ENCODE data around the gene NUAK1. TPM values are rescaled to one million over a fixed set of nuclear protein-coding genes. Genes with fewer than 3 reads are reported as not detected.
"Not testable (repeated sequence)": the region's sequence is repeated elsewhere in the genome, so short reads cannot be mapped to it uniquely, and the experiment has no call there.

The NUAK1 gene
- total and polyA plus RNA-seq, 3 experiments from 2014 or later, result 0.16 TPM; not detected in 2

DNA sequence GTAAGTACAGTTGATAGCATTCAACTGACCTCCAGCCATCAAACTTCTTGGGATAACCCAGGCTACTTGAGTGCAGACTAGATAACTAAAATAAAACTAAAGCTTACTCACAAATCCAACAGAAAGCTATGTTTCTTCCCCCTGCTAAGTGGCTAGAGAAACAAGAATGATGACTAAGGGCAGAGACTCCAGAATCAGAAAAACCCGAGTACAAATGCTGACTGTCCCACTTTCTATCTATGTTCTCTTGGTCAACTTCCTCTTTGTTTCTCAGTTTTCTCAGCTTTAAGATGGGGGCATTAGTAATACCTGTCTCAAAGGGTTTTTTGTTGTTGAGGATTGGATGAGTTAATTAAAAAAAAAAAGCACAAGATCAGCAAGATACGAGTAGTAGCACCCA lies 6.1 kb upstream of the NUAK1 start:
- Mint-ChIP-seq H3K4me3 (no peak overlapping the region), H3K27ac (no peak overlapping the region), H3K27me3 (peaks cover 19 to 77% of the 10 kb centered on the region in 2 donors), H3K36me3 (no peaks in the 10 kb centered on the region), H3K4me1 (peaks cover 3 to 5% (median 5%) of the 10 kb centered on the region in 3 donors), H3K9me3 (peaks cover 0 to 2% (median 0%) of the 10 kb centered on the region in 5 donors)
- no peak for DNase-seq
- no peak overlapping the region for H3K4me3 ChIP-seq (ENCODE audit: low read length)
- H3K9me3 ChIP-seq (ENCODE audit: low read length), result no peaks in the 10 kb centered on the region
- H3K27me3 ChIP-seq (ENCODE audit: insufficient read depth, low read length, poor library complexity, severe bottlenecking), result peaks cover 10% of the 10 kb centered on the region
- CTCF ChIA-PET, result interaction anchor here (1.0 kb wide), 1 partner anchor 8 kb away, joined by 4 read pairs; no protein-coding TSS in a partner anchor
- POLR2A ChIA-PET, result no interaction called here
- no peaks in the 10 kb centered on the region for H3K36me3 ChIP-seq (ENCODE audit: insufficient read depth, low read length)
- no peaks in the 10 kb centered on the region for H3K4me1 ChIP-seq (ENCODE audit: insufficient read depth, low read length)
- no peak overlapping the region for H3K27ac ChIP-seq (ENCODE audit: low read depth, low read length)

- H3K9me3 ChIP-seq (ENCODE audit: low read length), result no peaks in the 10 kb centered on the region
Observed at GRCh38 chr12:106142591-106143261, 4.0 kb upstream of the NUAK1 start.

GRCh38 chr12:106141920-106142319 lies 3.2 kb upstream of the NUAK1 start:
- H3K27ac ChIP-seq (ENCODE audit: low read depth, low read length); H3K9me3 Mint-ChIP-seq; DNase-seq; H3K36me3 Mint-ChIP-seq; H3K4me1 ChIP-seq (ENCODE audit: insufficient read depth, low read length); H3K9me3 ChIP-seq (ENCODE audit: low read length); POLR2A ChIA-PET; H3K36me3 ChIP-seq (ENCODE audit: insufficient read depth, low read length); H3K4me3 ChIP-seq (ENCODE audit: low read length): not testable (repeated sequence)
- CTCF ChIA-PET, result interaction anchor here (1.1 kb wide), 1 partner anchor 722 kb away, joined by 3 read pairs; no protein-coding TSS in a partner anchor
- H3K4me1 Mint-ChIP-seq, result peaks cover 9 to 17% (median 12%) of the 10 kb centered on the region in 3 donors
- H3K27me3 ChIP-seq (ENCODE audit: insufficient read depth, low read length, poor library complexity, severe bottlenecking), result peaks cover 24% of the 10 kb centered on the region
- H3K27ac Mint-ChIP-seq, result peak overlapping the region in 1 of 8 donors; percentile 24
- H3K27me3 Mint-ChIP-seq, result peaks cover 30 to 73% of the 10 kb centered on the region in 2 donors
- H3K4me3 Mint-ChIP-seq, result peak overlapping the region in 1 of 7 donors; percentile 43

More at GRCh38 chr12:106142591-106143261, 4.0 kb upstream of the NUAK1 start:
- ChIA-PET POLR2A (no interaction called here), CTCF (interaction anchor here (1.1 kb wide), 1 partner anchor 722 kb away, joined by 3 read pairs; no protein-coding TSS in a partner anchor)
- H3K27me3 Mint-ChIP-seq, result peaks cover 23 to 67% of the 10 kb centered on the region in 2 donors
- H3K36me3 Mint-ChIP-seq, result no peaks in the 10 kb centered on the region
- Histone ChIP-seq H3K4me3 (ENCODE audit: low read length) (no peak overlapping the region), H3K36me3 (ENCODE audit: insufficient read depth, low read length) (no peaks in the 10 kb centered on the region), H3K27me3 (ENCODE audit: insufficient read depth, low read length, poor library complexity, severe bottlenecking) (peaks cover 16% of the 10 kb centered on the region), H3K4me1 (ENCODE audit: insufficient read depth, low read length) (no peaks in the 10 kb centered on the region), H3K27ac (ENCODE audit: low read depth, low read length) (no peak overlapping the region)
- H3K4me3 Mint-ChIP-seq, result no peak overlapping the region
- DNase-seq, result no peak
- no peak overlapping the region for H3K27ac Mint-ChIP-seq
- H3K9me3 Mint-ChIP-seq, result peaks cover 0 to 2% (median 0%) of the 10 kb centered on the region in 5 donors
- H3K4me1 Mint-ChIP-seq, result peaks cover 8 to 10% (median 10%) of the 10 kb centered on the region in 3 donors

DNA sequence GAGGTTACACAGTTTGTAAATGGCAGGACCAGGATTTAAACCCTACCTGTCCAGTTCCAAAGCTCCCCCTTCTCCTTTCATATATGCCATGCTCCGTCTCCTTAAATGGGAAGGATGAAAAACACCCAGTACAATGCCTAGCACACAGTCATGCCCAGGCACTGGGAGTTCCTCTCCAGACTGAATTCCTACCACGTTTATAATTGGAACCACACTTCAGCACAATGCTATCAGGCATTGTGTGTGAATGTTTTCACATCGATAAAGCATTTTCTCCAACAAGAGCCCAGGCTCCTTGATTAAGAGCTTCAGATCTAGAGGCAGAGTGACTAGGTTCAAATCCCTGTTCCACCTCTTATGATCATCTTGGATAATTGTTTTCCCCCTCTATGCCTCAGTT lies 2.7 kb upstream of the NUAK1 start:
- H3K27me3 ChIP-seq (ENCODE audit: insufficient read depth, low read length, poor library complexity, severe bottlenecking), result peaks cover 27% of the 10 kb centered on the region
- POLR2A ChIA-PET, result no interaction called here
- no peaks in the 10 kb centered on the region for H3K36me3 Mint-ChIP-seq
- CTCF ChIA-PET, result no interaction called here
- H3K9me3 Mint-ChIP-seq, result peaks cover 0 to 2% (median 0%) of the 10 kb centered on the region in 5 donors
- H3K4me1 ChIP-seq (ENCODE audit: insufficient read depth, low read length), result no peaks in the 10 kb centered on the region
- H3K27me3 Mint-ChIP-seq, result peaks cover 30 to 75% of the 10 kb centered on the region in 2 donors
- DNase-seq, result no peak
- no peaks in the 10 kb centered on the region for H3K9me3 ChIP-seq (ENCODE audit: low read length)
- H3K4me3 Mint-ChIP-seq, result peak overlapping the region in 1 of 7 donors; percentile 43
- peaks cover 9 to 20% (median 13%) of the 10 kb centered on the region in 3 donors for H3K4me1 Mint-ChIP-seq
- no peak overlapping the region for H3K4me3 ChIP-seq (ENCODE audit: low read length)
- H3K27ac Mint-ChIP-seq, result no peak overlapping the region
- H3K36me3 ChIP-seq (ENCODE audit: insufficient read depth, low read length), result no peaks in the 10 kb centered on the region
- H3K27ac ChIP-seq (ENCODE audit: low read depth, low read length), result no peak overlapping the region

DNA sequence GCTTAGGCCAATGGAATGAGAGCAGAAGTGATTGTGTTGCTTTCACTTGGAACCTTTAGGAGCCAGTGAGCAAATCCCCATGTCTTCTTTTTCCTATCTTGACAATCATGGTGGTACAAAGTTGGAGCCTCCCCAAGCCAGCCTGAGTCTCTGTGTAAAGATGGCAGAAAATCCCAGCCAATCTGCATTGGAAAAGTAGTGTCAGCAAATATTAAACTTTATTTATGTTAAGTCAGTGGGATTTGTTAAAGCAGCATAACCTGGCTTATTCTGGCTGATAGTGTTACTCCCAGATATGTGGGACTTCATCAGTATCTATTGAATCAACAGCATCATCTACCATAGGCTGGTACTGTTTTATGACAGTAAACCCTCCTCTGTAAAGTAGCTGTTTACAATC lies 2.2 kb upstream of the NUAK1 start:
- Histone ChIP-seq H3K9me3 (ENCODE audit: low read length) (no peaks in the 10 kb centered on the region), H3K27me3 (ENCODE audit: insufficient read depth, low read length, poor library complexity, severe bottlenecking) (peaks cover 31% of the 10 kb centered on the region), H3K4me3 (ENCODE audit: low read length) (no peak overlapping the region), H3K27ac (ENCODE audit: low read depth, low read length) (no peak overlapping the region), H3K4me1 (ENCODE audit: insufficient read depth, low read length) (peaks cover 2% of the 10 kb centered on the region), H3K36me3 (ENCODE audit: insufficient read depth, low read length) (no peaks in the 10 kb centered on the region)
- peak overlapping the region in 3 of 7 donors; percentile 40 to 84 (median 73) for H3K4me3 Mint-ChIP-seq
- CTCF ChIA-PET, result no interaction called here
- H3K27ac Mint-ChIP-seq, result no peak overlapping the region
- no peak for DNase-seq
- H3K36me3 Mint-ChIP-seq, result no peaks in the 10 kb centered on the region
- POLR2A ChIA-PET, result no interaction called here
- H3K27me3 Mint-ChIP-seq, result peaks cover 34 to 78% of the 10 kb centered on the region in 2 donors
- H3K4me1 Mint-ChIP-seq, result peaks cover 10 to 25% (median 18%) of the 10 kb centered on the region in 3 donors
- peaks cover 0 to 2% (median 0%) of the 10 kb centered on the region in 5 donors for H3K9me3 Mint-ChIP-seq

DNA sequence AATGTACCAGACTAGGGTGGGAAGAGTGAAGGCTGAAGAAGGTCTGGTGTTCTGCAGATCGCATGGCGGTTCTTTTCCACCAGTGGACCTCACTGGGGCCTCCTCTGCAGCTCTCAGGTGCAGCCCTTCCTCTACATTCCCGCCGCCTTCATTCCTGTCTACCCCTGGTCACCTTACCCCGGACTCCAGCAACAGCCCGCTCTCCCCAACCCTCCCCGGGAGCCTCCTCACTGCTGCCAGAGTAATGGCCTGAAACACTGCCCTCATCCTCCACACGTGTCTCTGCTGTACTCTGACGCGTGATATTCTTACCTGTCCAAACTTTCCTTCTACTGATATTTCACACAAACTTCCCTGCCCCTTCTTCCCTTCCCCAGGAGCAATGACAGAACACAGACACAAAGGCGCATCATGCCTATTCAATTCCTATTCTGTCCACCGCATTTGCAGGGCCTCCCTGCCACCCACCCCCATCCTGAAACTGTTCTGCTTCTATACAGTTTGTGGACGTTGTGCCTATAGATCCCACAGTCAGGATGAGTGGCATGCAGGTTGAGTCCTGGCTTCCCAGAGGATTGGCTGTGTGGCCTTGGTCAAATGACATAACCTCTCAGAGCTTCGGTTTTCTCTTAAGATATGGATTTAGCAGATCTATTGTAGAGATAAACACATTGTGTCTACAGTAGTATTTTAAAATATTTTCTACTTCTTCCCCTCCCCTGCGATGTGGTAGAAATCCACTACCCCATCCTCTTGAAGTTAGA lies 1.7 kb upstream of the NUAK1 start:
- no peaks in the 10 kb centered on the region for H3K36me3 ChIP-seq (ENCODE audit: insufficient read depth, low read length)
- Mint-ChIP-seq H3K36me3 (no peaks in the 10 kb centered on the region), H3K4me3 (peak overlapping the region; percentile 2 to 84 (median 59))

DNA sequence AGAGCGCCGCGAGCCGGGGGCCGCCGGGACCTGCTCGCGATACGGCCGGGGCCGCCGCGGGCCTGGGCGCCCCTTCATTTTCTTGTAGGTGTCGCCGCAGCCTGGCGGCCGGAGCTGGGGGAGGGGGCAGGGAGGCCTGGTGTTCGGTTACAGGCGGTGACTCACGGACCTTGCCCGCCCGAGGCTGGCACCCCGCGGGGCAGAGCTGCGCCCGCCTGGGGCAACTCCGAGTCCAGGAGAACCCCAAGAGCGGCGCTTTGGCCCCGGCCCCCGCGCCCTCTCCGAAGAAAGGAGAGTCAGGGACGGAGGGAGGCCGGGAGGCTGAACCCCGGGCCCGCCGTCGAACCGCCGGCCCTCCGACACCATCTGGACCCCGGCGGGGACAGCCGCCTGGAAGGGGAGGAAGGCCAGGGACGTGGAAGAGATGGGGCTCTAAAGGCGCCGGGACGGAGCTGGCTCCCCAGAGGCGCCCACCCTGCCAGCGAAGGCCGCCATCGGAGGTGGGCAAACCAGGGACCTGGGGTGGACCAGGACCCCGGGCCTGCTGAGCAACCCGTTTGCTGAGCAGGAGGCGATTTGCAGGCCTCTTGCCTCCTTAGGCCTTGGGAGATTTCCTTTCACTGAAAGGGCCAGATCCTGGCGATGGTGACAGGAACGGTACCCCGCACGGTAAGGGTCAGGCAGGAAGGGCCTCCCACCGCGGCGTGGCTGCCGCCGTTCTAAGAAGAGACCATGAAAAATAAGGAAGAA lies 843 bp upstream of the NUAK1 start:
- Histone ChIP-seq H3K4me3 (ENCODE audit: low read length) (no peak overlapping the region), H3K27ac (ENCODE audit: low read depth, low read length) (no peak overlapping the region), H3K27me3 (ENCODE audit: insufficient read depth, low read length, poor library complexity, severe bottlenecking) (peaks cover 33% of the 10 kb centered on the region), H3K9me3 (ENCODE audit: low read length) (no peaks in the 10 kb centered on the region), H3K4me1 (ENCODE audit: insufficient read depth, low read length) (peaks cover 5% of the 10 kb centered on the region), H3K36me3 (ENCODE audit: insufficient read depth, low read length) (no peaks in the 10 kb centered on the region)
- no peak for DNase-seq
- Mint-ChIP-seq H3K4me1 (peaks cover 12 to 32% (median 19%) of the 10 kb centered on the region in 3 donors), H3K27ac (no peak overlapping the region), H3K36me3 (no peaks in the 10 kb centered on the region), H3K27me3 (peaks cover 38 to 73% of the 10 kb centered on the region in 2 donors), H3K4me3 (peak overlapping the region in 4 of 7 donors; percentile 2 to 55 (median 48)), H3K9me3 (peaks cover 0 to 2% (median 0%) of the 10 kb centered on the region in 5 donors)
- POLR2A ChIA-PET, result no interaction called here
- CTCF ChIA-PET, result interaction anchor here (1.1 to 1.4 kb wide), 2 partner anchors 9 to 719 kb away, joined by 3 to 4 read pairs; no protein-coding TSS in a partner anchor

More for the DNA sequence above, 1.7 kb upstream of the NUAK1 start:
- Histone ChIP-seq H3K9me3 (ENCODE audit: low read length) (no peaks in the 10 kb centered on the region), H3K27me3 (ENCODE audit: insufficient read depth, low read length, poor library complexity, severe bottlenecking) (peaks cover 33% of the 10 kb centered on the region), H3K4me1 (ENCODE audit: insufficient read depth, low read length) (peaks cover 5% of the 10 kb centered on the region), H3K27ac (ENCODE audit: low read depth, low read length) (no peak overlapping the region), H3K4me3 (ENCODE audit: low read length) (no peak overlapping the region)
- ChIA-PET POLR2A (no interaction called here), CTCF (interaction anchor here (1.4 kb wide), 1 partner anchor 8 kb away, joined by 3 read pairs; no protein-coding TSS in a partner anchor)
- DNase-seq, result no peak
- Mint-ChIP-seq H3K4me1 (peaks cover 12 to 31% (median 19%) of the 10 kb centered on the region in 3 donors), H3K9me3 (peaks cover 0 to 2% (median 0%) of the 10 kb centered on the region in 5 donors), H3K27ac (peak overlapping the region in 1 of 8 donors; percentile 5), H3K27me3 (peaks cover 38 to 76% of the 10 kb centered on the region in 2 donors)
